ENCODE data around the gene CEP78.

Gene CEP78

GRCh38 chr9:78288214-78288892 is 52.5 kb downstream of the CEP78 start:
- DNase-seq: no peak

DNA sequence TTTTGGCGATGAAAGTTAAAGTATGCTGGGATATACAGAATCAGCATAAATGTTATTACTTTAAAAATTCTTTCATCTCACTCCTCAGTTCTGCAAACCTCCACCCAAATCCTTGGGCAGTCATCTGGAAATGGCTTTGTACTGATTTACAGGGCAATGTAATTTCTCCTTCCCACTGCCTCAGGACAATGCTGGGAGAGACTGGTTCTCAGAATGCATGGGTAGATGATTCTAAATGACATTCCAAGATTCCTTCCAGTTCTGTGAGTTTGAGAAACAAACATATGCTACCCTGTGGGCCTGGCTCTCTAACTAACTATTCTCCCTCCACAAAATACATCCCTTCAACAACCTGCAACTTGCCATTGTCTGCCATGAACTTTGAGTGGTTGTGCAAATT is 53.6 kb downstream of the CEP78 start:
- DNase-seq: no peak

DNA sequence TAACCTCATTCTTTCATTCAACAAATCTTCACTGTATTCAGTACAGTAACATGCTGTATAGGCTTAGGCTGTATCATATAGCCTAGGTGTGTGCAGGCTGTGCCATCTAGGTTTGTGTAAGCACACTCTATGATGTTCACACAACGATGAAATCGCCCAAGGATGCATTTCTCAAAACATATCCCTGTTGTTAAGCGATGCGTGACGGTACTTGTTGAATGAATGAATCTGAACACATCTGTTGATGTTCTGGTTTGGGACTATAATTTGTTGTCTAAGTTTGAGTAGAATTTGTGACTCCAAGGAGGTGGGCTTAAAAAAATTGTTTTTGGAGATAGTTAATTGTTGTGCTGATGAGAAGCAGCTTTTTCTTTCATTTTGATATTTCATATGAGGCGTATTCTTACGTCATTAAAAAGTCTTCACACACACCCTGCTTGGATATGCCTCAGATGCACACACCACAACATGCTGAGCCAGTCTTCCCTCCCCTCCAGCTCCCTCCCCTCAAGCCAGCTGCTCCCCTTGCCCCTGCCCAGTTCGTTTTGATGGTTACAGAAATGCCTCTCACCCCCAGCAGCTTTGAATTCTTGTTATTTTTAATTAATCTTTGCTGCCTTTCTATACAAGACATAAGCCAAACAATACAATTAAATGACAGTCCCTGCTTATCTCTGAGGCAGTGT is 55.5 kb downstream of the CEP78 start:
- DNase-seq: no peak

- no peak for DNase-seq
Observed at GRCh38 chr9:78292026-78292425, 56.2 kb downstream of the CEP78 start.

- no peak for DNase-seq
Observed at GRCh38 chr9:78292716-78293497, 57.0 kb downstream of the CEP78 start.

DNA sequence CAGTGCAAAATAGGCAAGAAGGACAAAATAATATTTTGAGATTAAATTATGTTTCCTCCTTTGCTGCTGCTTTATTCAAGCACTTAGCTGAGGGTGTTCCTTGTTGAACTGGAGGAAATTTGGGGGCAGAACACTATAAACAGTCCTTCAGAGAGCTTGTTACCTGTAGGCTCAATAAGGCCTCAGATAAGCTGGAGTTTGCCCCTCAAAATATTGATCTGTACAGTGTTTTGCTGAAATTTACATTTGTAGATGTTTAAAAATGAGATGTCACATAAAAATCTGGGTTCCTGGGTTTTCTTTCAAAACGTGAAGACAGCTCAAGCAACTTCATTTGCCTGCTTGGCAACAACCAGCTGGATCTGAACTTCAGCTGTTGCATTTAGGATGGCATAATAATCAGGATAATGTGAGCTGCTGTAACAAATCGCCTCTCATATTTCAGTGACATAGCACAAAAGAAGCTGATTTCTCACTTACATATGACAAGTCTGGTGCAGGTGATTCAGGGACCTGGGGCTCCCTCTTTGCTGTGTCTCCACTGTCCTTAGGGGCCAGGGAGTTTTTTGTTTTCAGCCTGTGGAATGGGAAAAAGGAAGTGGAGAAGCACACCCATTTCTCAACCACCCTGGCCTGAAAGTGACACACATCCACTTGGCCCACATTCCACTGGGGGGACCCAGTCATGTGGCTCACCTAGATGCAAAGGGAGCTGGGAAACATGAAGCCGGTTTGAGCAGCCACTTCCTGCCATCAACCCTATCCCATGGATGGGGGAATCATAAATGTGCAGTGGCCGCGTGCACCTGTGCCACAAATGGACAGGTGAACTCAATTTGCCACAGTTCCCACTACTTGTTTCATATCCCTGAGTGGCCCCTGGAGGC is 58.7 kb downstream of the CEP78 start:
- no peak for DNase-seq

GRCh38 chr9:78295177-78295575 is 59.3 kb downstream of the CEP78 start:
- no peak for DNase-seq

GRCh38 chr9:78295731-78296130 is 59.9 kb downstream of the CEP78 start:
- no peak for DNase-seq

DNA sequence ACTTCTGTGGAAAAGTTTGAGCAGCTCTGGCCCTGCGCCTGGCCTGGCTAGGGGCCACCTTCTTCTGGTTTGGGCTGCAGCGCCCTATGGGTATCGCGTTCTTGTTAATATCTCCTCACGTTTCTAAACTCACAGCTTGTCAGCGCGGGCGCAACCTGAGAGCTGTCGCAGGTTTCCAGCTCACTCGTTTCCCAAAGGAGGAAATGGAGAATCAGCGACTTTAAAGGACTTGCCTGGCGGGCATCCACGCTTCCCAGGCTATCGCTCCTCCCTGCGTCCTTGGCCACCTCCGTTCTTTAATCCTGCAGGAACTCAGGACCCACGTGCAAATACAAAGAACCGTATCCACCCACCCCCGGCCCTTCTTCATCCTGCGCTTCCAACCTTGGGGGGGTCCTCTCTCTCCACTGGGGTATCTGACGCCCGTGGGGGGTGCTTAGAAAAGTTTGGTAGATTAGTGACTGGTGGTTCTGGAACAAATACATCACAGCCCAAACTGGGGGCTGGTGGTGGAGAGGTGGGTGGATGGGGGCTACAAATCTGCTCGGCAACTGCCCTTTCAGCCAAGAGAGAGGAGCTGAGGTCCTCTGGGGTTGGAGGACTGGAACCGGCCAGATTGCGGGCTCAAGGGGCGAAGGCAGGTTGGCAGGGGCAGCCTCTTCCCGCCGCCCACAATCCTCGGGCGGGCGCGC is 60.5 kb downstream of the CEP78 start:
- DNase-seq: peak; percentile 66

DNA sequence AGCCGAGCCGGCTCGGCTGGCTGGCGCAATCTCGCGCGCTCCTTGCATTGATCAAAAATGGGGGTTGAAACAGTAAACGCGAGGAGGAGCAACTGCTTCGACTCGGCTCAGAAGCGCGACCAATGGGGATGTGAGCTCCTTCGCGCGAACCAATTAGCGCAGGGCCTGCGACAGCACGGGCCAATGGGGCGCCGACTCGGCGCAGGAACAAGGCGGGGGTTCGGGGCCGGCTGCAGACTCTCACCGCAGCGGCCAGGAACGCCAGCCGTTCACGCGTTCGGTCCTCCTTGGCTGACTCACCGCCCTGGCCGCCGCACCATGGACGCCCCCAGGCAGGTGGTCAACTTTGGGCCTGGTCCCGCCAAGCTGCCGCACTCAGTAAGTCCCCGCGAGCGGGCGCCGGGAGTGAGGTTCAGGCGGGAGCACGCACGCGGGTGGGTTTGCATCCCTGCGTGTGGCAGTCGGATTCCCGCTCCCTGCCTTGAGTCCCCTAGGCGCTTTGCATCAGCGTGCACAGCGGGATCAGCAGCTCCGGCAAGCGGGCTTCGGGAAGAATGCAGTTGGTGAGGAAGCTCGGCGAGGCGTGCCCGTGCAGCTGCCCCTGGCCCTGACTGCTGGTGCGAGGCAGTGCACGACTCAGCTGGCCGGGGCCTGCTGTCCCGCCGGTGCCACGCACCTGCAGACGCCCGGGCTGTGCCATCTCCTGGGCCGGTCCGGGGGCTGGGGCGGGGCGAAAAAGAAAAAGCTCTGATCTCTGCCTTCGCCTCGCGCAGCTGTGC is 61.2 kb downstream of the CEP78 start, which contains the start of gene PSAT1:
Gene PSAT1 (plus strand): TSS at position 233 of the 779 bp plus-strand sequence. CDS start 86 bp downstream, at position 319.
- peak; percentile 92 for DNase-seq

- DNase-seq: no peak
Observed at GRCh38 chr9:78297672-78297961, 61.7 kb downstream of the CEP78 start.

GRCh38 chr9:78298046-78298765 is 62.3 kb downstream of the CEP78 start:
- no peak for DNase-seq

GRCh38 chr9:78300209-78300608 is 64.3 kb downstream of the CEP78 start:
- no peak for DNase-seq

DNA sequence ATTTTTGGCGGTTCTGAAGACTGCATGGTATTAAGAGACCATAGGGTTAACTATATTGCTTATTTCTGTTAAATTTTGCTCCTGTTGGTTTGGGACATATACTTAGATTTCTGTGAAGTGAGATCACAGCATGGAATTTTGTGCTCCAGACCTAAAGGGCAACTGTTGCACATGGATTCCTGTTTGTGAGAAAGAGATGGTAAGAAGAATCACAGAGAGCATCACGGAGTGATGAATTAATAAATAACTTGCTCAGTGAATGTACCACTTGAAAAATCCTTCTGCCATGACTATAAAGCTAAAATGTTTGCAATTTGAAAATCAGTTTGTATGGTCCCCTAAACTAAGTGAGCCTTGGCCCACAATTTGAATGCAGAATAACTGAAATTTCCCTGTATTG is 65.6 kb downstream of the CEP78 start:
- DNase-seq: no peak

DNA sequence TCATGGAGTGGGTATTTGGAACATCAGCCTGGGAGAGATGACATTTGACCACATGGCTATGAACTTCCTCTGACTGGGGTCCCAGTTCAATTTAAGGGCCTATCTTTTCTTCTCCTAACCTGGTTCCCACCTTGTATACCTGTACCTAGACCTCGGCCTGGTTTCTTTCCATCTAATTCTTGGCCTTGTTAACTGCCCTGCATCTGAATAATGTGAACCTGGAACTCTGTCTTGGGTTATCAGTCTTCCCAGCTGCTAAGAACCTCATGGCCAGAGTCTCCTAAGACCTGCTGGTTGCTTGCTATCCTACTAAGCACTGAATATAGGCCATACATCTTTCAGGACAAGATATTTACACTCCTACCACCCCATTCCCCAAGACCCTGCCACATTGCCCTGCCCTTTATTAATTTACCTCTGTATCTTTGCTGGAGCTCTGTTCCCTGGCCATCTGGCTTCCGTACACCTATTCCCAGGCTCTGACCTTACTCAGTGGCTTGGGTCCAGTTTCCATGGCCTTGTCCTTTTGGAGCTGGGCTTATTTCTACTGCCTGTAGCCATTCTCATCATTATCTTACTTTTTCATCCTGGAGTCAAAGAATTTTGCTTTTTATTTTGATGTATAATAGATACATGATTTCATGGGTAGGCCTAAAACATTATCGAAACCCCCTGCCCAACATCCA is 67.6 kb downstream of the CEP78 start:
- DNase-seq: no peak

DNA sequence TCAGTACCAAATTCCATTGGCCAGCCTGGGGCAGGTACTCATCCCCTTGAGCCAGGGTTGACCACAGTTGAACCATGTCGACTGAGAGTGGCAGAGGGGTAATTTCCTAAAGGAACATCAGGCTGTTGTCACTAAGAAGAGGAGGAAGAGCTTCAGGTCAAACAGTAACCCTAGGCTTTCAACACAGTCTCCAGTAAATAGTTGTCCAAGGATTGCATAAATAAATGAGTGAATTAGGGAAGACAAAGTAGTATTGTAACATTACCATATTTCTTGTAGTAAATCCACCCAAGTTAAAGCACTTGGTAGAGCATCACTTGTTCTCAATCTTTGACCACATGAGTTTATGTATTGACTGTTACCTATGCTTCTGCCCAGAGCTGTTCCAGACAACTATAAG is 68.5 kb downstream of the CEP78 start:
- no peak for DNase-seq

DNA sequence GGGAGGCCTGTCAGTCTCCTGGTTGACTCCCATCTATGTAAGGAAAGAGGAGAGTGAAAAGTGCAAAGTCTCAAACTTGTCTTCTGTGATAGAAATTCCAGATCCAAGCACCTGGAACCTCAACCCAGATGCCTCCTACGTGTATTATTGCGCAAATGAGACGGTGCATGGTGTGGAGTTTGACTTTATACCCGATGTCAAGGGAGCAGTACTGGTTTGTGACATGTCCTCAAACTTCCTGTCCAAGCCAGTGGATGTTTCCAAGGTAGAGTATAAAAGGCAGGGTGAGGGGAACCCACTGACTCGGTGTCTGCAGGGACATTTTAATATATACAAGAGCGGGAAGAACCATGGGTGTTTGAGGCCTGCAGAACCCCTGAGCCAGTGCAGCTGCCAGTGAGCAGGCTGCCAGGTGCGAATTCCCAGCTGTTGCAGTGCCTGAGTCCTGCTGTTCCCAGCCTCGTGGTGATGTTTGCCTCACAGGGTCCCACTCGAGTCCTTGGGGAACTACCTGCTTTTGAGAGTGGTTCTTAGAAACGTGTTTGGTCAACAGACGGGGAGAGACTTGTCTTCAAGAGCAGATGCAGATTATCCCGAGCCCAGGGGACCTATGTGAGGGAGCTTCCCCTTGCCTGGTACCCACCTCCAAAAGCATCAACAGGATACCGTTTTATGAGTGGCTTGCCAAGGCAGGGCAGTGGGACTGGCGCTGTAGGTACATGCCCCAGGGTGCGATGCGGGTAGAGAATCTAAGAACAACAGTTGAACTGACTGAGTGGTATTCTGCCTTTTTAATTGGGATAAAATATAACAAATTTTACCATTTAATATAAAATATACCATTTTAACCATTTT is 70.6 kb downstream of the CEP78 start:
- no peak for DNase-seq

GRCh38 chr9:78307360-78307759 is 71.5 kb downstream of the CEP78 start:
- no peak for DNase-seq

GRCh38 chr9:78309066-78309465 is 73.2 kb downstream of the CEP78 start:
- DNase-seq: no peak
